GM18507 (cell line): ENCODE results near the gene TRAPPC2.

Source experiments
- DNase-seq: peaks from one replicate; pipeline ENCODE4 v3.0.0; 2011; ENCODE audit warnings: low read depth; ENCODE audit not compliant: insufficient read length; ENCODE audit errors: extremely low spot score
- FAIRE-seq: peaks from 2 replicates; lab custom pipeline; 2011; peaks lifted over from hg19 to GRCh38; lab: Jason Lieb, UNC

The TRAPPC2 gene

DNA sequence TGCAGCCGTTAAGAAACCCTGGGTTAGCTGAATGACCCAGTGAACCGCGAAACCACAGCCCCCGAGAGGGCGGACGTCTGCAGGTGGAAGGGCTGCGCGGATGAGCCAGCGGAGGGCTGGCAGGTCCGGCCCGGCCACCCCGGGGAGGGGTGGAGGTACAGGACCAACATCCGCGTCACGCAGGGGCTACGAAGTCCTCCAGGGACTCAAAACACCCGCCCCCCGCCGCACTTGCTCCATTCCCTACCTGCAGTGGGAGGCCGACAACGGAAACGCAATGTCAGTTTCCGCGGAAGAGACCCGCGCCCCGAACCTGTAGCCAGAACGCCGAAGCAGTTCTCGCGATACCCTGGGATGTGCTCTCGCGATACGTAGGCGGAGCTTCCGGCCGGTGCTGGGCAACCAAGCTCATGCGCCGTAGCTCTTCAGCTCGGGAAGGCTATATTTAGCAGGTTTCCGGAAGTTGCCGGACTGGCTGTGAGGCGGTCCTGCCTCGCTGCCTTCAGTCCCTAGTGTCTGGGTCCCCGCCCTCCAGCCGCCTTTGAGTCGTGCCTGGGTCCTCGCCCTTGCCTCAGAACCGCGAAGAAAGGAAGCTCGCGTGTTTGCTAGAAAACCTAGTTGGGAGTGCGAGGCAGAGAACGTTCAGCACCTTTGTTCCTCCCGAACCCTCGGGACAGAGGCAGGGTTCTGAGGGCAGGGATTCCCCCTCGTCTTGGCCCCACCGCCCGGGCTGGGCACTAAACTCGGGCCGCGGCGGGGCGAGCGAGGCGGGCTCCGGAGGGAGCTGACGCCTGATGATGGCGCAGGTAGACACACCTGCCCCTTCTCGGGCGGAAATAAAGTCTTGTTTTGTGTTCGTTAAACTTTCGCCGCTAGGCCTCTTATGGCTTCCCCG, at the start of gene TRAPPC2, which contains the start of gene OFD1:
Gene TRAPPC2 (minus strand): TSS at position 343 of the 895 bp plus-strand sequence. CDS start 14,657 bp downstream, outside the sequence.
Gene OFD1 (plus strand): TSS at position 471 of the 895 bp plus-strand sequence. CDS start 324 bp downstream, at position 795.
- FAIRE-seq, result peak; percentile 99
- peak; percentile 56 for DNase-seq

- FAIRE-seq (no peak), DNase-seq (no peak)
Observed at GRCh38 chrX:13780868-13781427, 46.5 kb upstream of the TRAPPC2 start.

GRCh38 chrX:13778916-13779315, 44.5 kb upstream of the TRAPPC2 start:
- peak; percentile 46 for FAIRE-seq
- no peak for DNase-seq

GRCh38 chrX:13776387-13776786, 42.0 kb upstream of the TRAPPC2 start:
- DNase-seq, result no peak
- FAIRE-seq, result no peak

DNA sequence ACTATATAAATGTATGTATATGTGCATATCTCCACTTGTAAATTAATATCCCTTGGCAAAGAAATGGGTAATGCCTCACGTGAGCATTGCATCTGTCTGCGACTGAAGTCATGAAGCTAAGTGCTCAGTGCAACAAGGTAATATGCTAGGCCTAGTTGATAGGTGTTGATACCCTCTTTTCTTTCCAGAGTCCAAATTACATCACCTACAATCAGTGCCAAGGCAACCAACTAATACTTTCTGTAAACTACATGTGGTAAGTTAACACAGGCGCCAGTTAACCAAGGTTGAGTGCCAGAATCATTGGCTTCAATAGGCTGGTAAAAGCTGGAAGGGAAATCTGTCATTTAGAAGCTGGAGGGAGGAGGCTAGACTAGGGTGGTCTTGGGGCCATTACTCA, 41.4 kb upstream of the TRAPPC2 start:
- no peak for DNase-seq
- FAIRE-seq, result no peak

- FAIRE-seq, result peak; percentile 59
- no peak for DNase-seq
Observed at GRCh38 chrX:13774696-13775095, 40.3 kb upstream of the TRAPPC2 start.

GRCh38 chrX:13770013-13770535, 35.7 kb upstream of the TRAPPC2 start:
- no peak for FAIRE-seq
- no peak for DNase-seq

DNA sequence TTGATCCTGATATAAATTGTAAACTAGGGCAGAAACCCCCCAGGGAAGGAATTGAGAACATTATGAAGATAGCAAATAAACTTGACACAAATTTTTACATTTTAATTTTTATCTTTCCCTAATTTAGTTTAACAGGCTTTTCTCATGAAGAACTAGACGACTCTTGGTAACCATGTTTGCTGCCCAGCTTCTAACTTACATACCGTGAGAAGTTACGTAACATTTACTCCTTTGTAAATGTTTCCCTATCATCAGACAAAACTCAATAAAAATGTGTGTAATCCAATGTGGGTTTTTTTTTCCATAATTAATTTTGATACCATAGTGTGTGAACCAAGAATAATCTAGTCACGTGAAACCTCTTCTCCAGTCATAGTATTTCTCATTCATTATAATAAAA, 34.5 kb upstream of the TRAPPC2 start:
- peak; percentile 66 for FAIRE-seq
- DNase-seq, result no peak

DNA sequence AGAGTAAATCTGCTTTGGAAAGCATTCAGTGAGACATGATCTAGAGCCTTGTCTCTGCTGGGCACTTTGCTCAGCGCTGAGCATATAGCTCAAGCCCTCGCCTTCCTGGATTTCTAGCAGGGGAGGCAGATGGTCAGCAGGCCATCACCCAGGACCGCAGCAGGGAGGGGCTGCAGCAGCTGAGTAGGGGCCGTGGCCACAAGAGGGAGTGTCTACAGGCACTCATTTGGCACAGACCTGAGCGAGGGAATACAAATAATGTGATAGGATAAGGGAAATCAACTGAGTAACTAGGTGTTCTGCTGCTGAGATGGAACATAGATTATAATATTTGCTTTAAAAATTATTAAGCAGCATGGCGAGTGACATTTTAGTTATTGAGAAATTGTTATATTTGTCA, 30.3 kb upstream of the TRAPPC2 start:
- DNase-seq (no peak), FAIRE-seq (no peak)

GRCh38 chrX:13764281-13764680, 29.9 kb upstream of the TRAPPC2 start:
- no peak for DNase-seq
- no peak for FAIRE-seq

DNA sequence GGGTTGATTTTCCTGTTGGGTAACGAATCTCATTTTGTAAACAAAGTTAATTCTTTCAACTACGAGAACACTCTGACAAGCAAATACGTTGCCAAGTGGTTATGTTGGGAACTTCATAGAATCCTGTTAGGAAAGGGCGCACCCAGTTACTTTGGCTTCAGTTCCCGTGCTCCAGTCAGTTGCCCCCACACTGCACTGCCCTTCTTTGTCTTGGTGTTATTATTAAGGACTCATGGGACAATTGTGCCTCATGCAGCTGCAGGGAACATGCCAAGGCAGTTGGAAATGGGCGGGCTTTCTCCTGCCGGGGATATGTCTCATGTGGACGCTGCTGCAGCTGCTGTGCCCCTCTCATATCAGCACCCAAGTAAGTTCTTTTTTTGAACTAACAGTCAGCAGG, 29.1 kb upstream of the TRAPPC2 start:
- FAIRE-seq (no peak), DNase-seq (no peak)

DNA sequence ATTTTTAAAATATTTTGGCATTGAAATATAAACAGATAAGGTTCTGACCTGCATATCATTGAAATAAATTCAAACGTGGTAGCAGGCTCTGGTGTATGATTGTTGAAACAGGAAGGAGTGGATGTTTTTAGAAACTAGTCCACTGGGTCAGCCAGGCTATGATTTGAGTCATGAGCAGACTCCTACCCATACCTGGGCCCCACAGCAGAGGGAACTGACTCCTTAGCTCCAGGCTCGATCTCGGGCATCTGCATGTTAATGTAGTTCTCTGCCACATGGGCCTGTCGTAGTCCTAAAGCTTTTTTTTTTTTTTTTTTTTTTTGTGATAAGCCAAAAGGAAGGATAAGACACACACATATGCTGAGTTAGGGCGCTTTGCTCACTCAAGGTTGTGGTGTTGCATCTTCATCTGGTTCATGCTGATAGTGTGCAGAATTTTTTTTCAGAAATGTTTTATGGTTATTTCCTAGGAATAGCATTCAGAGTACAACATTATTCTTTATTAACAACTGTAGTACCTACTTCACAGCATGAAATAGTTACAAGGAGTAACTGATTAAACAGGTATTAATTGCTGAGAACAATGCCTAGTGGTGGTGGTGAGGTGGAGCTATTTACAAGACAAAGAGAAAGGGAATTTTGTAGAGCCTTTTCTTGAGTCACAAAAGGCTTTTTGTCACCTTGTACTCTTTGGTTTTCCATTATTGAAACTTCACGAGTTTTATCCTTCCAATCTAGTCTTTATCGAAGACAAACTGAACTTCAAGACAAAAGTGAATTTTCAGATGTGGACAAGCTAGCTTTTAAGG, 27.4 kb upstream of the TRAPPC2 start:
- no peak for DNase-seq
- peak; percentile 92 for FAIRE-seq

DNA sequence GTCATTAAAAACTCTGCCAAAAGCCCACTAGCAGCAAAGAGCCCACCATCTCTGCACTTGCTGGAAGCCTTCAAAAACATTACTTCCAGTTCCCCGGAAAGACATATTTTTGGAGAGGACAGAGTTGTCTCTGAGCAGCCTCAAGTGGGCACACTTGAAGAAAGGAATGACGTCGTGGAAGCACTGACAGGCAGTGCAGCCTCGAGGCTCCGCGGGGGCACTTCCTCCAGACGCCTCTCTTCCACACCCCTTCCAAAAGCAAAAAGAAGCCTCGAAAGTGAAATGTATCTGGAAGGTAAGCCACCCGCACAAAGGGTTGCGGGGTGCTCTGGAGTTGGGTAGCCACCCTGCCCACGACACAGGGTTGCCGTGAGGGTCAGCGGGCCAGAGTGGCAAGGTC, 26.0 kb upstream of the TRAPPC2 start:
- FAIRE-seq (no peak), DNase-seq (no peak)

GRCh38 chrX:13759152-13759718, 24.8 kb upstream of the TRAPPC2 start:
- no peak for DNase-seq
- FAIRE-seq, result peak; percentile 97

DNA sequence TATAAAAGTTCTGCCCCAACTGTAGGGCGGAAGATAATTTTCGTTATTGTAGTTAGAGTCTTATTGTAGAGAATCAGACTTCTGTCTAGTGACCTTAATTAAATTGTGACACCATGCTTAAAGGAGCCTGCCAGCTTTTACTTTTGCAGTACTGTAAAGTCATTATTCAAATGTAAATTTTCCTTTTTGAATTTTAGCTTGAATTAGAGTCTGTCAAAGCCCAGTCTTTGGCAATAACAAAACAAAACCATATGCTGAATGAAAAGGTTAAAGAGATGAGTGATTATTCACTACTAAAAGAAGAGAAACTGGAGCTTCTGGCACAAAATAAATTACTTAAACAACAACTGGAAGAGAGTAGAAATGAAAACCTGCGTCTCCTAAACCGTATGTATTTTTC, 22.0 kb upstream of the TRAPPC2 start:
- DNase-seq (no peak), FAIRE-seq (no peak)

DNA sequence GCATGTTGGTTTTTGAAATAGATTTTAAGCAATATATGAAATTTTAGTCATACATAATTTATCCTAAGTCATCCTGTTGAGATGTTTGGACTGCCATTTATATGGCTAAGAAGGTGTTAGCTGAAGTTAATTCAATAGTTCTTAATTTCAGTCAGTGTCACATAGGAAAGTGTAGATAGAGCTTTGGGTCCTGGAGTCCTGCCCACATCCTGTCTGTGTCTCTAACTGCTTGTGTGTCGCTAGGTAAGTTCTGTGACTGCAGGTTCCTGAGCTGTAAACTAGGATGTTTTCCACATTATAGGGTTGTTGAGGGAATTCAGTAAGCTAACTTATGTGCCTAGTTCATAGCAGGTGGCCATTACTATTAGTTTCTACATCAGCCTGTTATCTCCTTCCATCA, 20.8 kb upstream of the TRAPPC2 start:
- DNase-seq (no peak), FAIRE-seq (peak; percentile 97)

- FAIRE-seq (no peak), DNase-seq (no peak)
Observed at GRCh38 chrX:13754765-13755164, 20.3 kb upstream of the TRAPPC2 start.

GRCh38 chrX:13752646-13753045, 18.2 kb upstream of the TRAPPC2 start:
- peak; percentile 97 for FAIRE-seq
- no peak for DNase-seq

GRCh38 chrX:13752141-13752540, 17.7 kb upstream of the TRAPPC2 start:
- FAIRE-seq, result no peak
- DNase-seq, result no peak

DNA sequence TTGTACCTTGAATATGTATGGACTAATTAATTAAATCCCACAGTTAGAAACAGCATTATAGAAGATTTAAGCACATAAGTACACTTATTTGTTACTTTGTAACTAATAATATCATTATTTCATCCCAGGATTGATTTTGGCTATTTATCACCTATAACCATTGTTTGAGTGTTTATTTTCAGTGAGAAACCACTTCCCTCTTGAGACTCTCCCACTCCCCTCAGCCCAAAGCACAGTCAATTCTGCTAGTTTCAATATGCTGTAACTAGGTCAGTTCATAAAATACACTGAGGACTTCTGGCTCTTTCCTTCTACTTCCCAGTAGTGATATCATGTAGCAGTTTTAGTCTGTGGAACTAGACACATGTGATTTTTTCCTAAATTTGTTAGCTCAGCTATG, 16.4 kb upstream of the TRAPPC2 start:
- no peak for FAIRE-seq
- no peak for DNase-seq
